Activated naive CD8-positive, alpha-beta T cell (primary cell): ENCODE data around the gene RCN1.
"Not testable (repeated sequence)": the region's sequence is repeated elsewhere in the genome, so short reads cannot be mapped to it uniquely, and the experiment has no call there.

Experiments used
- H3K27ac Mint-ChIP-seq: one replicate; pipeline ENCODE4 v1.8.0; 2021; ENCODE audit warnings: mixed read lengths
- H3K27me3 Mint-ChIP-seq: one replicate; pipeline ENCODE4 v1.8.0; 2021; ENCODE audit warnings: mixed read lengths
- H3K36me3 Mint-ChIP-seq: one replicate; pipeline ENCODE4 v1.8.0; 2021; ENCODE audit warnings: mixed read lengths
- H3K4me1 Mint-ChIP-seq: one replicate; pipeline ENCODE4 v1.8.0; 2021; ENCODE audit warnings: low read depth, mixed read lengths
- H3K4me3 Mint-ChIP-seq: one replicate; pipeline ENCODE4 v1.8.0; 2021; ENCODE audit warnings: mild to moderate bottlenecking, mixed read lengths
- H3K9me3 Mint-ChIP-seq: one replicate; pipeline ENCODE4 v1.8.0; 2021; ENCODE audit warnings: low read depth, mixed read lengths

The RCN1 gene

DNA sequence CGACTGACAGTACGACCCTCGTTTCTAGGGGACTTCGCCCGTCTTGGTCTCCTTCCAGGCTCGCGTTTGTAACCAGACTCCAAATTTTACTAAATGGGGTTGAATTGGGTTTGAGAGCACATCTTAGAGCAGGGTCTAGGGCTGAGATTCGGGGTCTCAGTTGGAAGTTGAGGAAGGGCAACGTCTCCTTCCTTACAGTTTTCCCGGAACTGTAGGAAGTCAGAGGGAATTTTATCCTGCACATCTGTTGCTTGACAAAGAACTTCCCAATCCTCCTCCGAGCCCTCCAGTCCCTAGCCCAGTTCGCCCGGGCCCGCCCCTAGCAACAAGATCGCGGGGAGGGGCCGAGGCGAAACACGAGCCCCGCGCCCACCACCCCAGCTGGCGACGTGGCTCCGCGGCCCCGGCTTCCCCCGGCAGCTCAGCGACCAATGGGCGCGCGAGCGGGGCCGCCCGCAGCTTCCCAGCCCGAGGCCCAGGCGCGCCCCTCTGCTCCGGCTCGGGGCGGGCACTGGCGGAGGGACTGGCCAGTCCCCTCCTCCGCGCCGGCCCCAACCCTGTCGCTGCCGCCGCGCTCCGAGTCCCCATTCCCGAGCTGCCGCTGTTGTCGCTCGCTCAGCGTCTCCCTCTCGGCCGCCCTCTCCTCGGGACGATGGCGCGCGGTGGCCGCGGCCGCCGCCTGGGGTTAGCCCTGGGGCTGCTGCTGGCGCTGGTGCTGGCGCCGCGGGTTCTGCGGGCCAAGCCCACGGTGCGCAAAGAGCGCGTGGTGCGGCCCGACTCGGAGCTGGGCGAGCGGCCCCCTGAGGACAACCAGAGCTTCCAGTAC, at the start of gene RCN1:
Gene RCN1 (plus strand): TSS at position 530 of the 826 bp plus-strand sequence. CDS start 123 bp downstream, at position 653.
- no peaks in the 10 kb centered on the region for H3K9me3 Mint-ChIP-seq
- H3K4me3 Mint-ChIP-seq, result peak within 1 kb of the TSS; percentile 87
- H3K4me1 Mint-ChIP-seq, result peaks cover 50% of the 10 kb centered on the region
- H3K27ac Mint-ChIP-seq, result peak within 1 kb of the TSS; percentile 92
- peaks cover 9% of the 10 kb centered on the region for H3K36me3 Mint-ChIP-seq
- H3K27me3 Mint-ChIP-seq, result peaks cover 9% of the 10 kb centered on the region

DNA sequence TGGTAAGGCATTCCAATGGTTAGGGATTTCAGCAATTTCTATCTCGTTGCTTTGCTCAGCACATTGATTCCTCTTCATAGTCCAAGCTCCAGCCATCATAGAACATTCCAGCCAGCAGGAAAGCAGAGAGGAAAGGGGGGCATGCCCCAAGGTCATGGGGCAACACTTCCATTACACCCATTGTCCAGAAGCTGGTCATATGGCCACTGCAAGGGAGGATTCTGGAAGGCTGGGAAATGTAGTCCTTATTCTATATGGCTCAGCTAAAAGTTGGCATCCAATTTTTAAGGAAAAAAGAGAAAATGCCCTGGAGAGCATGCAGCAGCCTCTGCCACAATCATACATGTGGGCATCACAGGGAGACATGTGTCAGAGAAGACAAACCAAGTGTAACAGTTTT, 47.1 kb upstream of the RCN1 start:
- Mint-ChIP-seq H3K4me3 (no peak overlapping the region), H3K27ac (no peak overlapping the region), H3K4me1 (no peaks in the 10 kb centered on the region), H3K9me3 (no peaks in the 10 kb centered on the region), H3K36me3 (no peaks in the 10 kb centered on the region), H3K27me3 (peaks cover 17% of the 10 kb centered on the region)

DNA sequence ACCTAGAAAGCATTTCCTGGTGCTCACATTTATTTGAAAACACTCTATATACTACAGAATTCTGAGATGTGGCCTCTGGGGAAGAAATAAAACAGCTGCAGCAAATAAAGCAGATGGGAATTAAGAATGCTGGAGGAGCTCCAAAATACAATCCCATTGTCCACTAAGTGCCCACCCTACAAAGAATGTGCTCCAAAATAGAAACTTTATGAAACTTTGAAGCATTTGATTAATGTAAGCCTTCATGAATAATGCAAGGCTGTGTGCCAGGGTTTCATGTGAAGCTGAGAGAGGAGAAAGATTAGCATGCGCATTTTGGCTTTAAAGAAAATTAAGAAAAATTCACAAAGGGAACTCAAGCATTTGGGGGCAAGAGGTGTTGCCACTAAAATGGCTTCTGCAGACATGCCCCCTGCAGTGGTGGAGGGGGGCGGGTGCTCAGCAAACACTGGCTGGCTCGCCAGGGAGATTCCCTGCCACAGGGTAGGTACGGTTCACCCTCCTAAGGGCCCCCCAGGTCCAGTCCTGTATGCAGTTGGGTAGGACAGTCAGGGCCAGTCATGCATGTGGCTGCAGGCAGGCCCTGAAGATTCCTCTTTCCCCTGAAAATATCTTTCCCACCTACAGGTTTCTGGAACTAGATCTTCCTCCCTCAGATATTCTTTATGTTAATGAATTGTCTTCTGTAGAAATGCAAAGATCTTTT, 46.6 kb upstream of the RCN1 start:
- H3K4me3 Mint-ChIP-seq, result no peak overlapping the region
- H3K36me3 Mint-ChIP-seq, result no peaks in the 10 kb centered on the region
- no peaks in the 10 kb centered on the region for H3K4me1 Mint-ChIP-seq
- no peak overlapping the region for H3K27ac Mint-ChIP-seq
- H3K27me3 Mint-ChIP-seq, result peaks cover 19% of the 10 kb centered on the region
- no peaks in the 10 kb centered on the region for H3K9me3 Mint-ChIP-seq

DNA sequence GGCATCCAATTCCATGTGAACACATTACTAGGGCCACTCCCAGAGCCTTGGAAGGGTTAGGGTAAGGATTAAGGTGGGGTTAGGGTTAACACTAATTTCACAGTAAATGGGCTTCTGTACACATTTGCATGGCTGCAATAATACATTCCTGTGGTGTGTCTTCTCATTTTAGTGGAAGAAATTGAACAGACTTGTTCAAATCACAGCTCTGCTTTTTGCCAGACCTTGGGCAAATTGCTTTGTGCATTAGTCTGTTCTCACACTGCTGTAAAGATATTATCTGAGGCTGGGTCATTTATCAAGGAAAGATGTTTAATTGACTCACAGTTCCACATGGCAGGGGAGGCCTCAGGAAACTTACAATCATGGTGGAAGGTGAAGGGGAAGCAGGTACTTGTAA, 45.4 kb upstream of the RCN1 start:
- no peaks in the 10 kb centered on the region for H3K9me3 Mint-ChIP-seq
- no peaks in the 10 kb centered on the region for H3K4me1 Mint-ChIP-seq
- no peak overlapping the region for H3K4me3 Mint-ChIP-seq
- H3K27me3 Mint-ChIP-seq, result peaks cover 18% of the 10 kb centered on the region
- H3K27ac Mint-ChIP-seq, result no peak overlapping the region
- H3K36me3 Mint-ChIP-seq, result no peaks in the 10 kb centered on the region

DNA sequence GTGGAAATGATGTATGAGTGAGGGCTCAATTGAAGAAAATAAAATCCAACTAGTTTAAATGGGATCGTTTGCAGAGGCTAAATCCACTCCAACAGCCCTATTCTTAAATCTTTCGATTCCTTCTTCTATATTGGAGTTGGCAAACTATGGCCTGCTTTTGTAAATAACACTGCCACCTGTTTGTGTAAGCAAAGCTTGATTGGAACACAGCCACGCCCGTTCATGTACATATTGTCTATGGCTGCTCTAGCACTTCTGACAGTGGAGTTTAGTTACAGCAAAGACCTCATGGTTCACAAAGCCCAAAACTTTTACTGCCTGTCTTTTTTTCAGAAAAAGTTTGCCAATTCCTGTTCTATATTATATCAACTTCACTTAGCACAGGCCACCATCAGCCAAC, 40.6 kb upstream of the RCN1 start:
- no peaks in the 10 kb centered on the region for H3K9me3 Mint-ChIP-seq
- peaks cover 17% of the 10 kb centered on the region for H3K27me3 Mint-ChIP-seq
- H3K27ac Mint-ChIP-seq, result no peak overlapping the region

DNA sequence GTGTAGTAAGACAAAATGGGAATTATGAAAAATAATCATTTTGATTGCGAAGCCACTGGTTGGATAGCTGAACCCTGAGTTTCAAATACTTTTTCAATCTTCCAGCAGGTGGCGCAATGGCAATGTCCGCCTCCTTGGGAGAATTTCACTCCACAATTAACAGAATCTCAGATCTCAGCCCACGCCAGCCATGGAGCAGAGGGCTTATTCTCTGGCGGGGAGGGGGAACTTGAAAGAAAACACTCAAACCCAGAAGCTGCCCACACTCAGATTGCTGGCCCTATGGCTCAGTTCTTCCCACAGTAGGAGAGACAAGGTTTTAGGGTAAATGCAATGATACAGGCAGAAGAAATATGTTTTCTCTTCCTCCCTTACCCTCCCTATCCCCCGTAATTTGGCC, 38.7 kb upstream of the RCN1 start:
- Mint-ChIP-seq H3K4me1 (no peaks in the 10 kb centered on the region), H3K9me3 (no peaks in the 10 kb centered on the region), H3K27me3 (peaks cover 16% of the 10 kb centered on the region), H3K4me3 (no peak overlapping the region), H3K27ac (no peak overlapping the region), H3K36me3 (no peaks in the 10 kb centered on the region)

More for the DNA sequence above, 40.6 kb upstream of the RCN1 start:
- Mint-ChIP-seq H3K4me1 (no peaks in the 10 kb centered on the region), H3K36me3 (no peaks in the 10 kb centered on the region), H3K4me3 (no peak overlapping the region)

DNA sequence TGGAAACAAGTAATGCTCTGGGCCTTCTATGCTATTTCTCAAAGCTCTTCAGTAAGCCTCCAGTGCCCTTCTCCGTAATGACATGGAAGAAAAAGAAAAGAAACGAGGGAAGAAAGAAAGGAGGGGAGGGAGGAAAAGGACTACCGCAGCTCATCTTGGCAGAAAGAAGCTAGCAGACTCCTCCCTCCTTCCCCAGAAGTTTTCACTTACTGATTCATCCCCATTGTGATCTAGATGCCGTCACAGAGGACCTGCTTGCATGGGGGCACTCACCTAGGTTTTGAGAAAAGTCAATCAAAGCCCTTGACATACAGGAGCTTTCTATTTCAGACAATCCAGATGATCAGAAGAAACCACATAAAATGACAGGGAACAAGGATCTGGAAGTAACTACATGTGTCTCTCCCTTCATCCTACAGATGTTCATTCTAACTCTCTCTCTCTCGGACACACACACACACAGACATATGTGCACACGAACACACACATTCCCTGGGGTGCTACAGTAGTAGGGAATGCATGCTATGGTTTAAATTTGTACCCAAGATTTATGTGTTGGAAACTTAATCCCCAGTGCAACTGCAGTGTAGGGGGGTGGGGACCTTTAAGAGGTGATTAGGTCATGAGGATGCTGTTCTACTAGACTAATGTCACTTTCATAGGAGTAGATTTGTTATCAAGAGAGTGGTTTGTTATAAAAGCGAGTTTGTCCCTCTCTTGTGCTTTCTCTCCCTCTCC, 37.6 kb upstream of the RCN1 start:
- Mint-ChIP-seq H3K27ac (no peak overlapping the region), H3K4me1 (no peaks in the 10 kb centered on the region), H3K9me3 (no peaks in the 10 kb centered on the region), H3K4me3 (no peak overlapping the region), H3K36me3 (no peaks in the 10 kb centered on the region), H3K27me3 (peaks cover 16% of the 10 kb centered on the region)

DNA sequence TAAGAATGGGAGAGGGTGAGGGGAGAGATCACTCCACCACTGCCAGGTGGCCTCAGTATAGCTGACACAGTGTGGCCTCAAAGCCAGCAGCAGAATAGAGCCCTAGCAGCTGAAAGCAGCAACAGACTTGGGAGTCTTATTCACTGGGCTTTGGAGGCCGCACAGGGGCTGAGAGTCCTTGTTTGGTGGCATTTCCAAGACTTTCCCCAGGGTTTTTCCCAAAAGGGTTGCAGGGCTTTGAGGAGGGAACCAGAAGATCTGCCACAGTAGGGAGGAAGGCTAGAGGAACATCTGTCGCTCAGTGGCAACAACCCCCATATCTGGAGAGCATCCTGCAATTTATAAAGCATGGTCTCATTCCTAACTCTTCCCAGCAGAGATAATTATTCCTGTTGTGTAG, 35.0 kb upstream of the RCN1 start:
- no peak overlapping the region for H3K27ac Mint-ChIP-seq
- H3K36me3 Mint-ChIP-seq, result no peaks in the 10 kb centered on the region
- no peak overlapping the region for H3K4me3 Mint-ChIP-seq
- peaks cover 11% of the 10 kb centered on the region for H3K27me3 Mint-ChIP-seq
- no peaks in the 10 kb centered on the region for H3K4me1 Mint-ChIP-seq
- H3K9me3 Mint-ChIP-seq, result no peaks in the 10 kb centered on the region

DNA sequence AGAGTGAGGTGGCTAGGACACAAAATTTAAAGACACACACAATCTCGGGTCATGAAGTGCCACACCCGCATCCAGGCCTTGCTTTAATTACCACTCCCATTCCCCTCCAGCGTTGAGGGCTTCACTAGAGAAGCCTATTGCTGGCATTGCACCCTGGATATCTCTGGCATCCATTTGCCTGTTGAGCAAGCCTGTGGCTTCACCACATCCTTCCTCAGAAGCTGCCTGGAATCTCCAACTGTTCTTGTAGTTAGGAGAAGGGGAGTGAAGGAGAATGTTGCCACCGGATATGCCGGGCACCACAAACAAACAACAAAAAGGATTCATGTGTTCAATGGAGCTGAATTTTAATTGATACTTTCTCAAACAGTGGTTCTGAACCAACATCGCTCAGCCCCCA, 34.4 kb upstream of the RCN1 start:
- Mint-ChIP-seq H3K4me1 (no peaks in the 10 kb centered on the region), H3K27me3 (peaks cover 10% of the 10 kb centered on the region), H3K9me3 (no peaks in the 10 kb centered on the region), H3K27ac (no peak overlapping the region), H3K4me3 (no peak overlapping the region), H3K36me3 (no peaks in the 10 kb centered on the region)

DNA sequence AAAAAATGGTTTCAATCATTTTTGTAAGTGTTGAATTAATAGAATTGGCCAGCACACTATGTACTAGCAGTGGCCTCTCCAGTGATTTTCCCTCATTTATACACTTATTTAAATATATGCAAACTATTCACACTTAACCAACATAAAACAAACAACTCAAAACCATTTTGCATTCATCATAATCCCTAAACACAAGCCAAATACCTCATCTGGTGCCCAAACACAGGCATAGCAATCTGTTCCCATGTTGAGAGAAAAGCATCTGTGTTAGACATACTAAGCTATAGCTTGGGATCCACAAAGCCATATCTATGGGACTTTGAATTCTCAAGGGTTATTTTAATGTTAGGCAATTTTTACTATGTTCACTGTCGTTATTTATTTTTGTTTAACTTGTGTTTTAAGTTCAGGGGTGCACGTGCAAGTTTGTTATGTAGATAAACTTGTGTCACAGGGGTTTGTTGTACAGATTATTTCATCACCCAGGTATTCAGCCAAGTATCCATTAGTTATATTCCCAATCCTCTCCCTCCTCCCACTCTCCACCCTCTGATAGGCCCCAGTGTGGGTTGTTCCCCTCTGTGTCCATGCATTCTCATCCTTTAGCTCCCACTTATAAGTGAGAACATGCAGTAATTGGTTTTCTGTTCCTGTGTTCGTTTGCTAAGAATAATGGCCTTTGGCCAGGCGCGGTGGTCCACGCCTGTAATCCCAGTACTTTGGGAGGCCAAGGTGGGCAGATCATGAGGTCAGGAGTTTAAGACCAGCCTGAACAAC, 31.0 kb upstream of the RCN1 start:
- no peak overlapping the region for H3K27ac Mint-ChIP-seq
- H3K27me3 Mint-ChIP-seq, result peaks cover 5% of the 10 kb centered on the region
- no peaks in the 10 kb centered on the region for H3K36me3 Mint-ChIP-seq
- no peaks in the 10 kb centered on the region for H3K9me3 Mint-ChIP-seq
- H3K4me3 Mint-ChIP-seq, result no peak overlapping the region
- H3K4me1 Mint-ChIP-seq, result no peaks in the 10 kb centered on the region

DNA sequence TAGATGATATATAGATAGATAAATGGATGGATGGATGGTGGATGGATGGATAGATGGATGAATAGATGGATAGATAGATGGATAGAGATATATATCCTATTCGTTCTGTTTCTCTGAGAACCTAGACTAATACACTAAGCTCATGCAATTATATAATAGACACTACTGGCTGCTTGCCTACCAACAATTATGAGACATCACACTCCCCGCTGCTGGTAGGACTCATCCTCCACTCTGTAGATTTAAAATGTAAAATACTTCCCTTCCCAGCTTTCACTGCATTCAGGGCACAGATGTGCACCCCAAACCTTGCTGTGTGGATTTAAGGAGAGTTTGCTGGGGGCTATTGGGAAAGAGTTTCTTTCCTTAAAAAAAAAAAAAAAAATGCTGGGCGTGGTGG, 28.3 kb upstream of the RCN1 start:
- Mint-ChIP-seq H3K4me3 (no peak overlapping the region), H3K9me3 (no peaks in the 10 kb centered on the region), H3K27me3 (peaks cover 5% of the 10 kb centered on the region), H3K4me1 (no peaks in the 10 kb centered on the region), H3K27ac (no peak overlapping the region), H3K36me3 (no peaks in the 10 kb centered on the region)

DNA sequence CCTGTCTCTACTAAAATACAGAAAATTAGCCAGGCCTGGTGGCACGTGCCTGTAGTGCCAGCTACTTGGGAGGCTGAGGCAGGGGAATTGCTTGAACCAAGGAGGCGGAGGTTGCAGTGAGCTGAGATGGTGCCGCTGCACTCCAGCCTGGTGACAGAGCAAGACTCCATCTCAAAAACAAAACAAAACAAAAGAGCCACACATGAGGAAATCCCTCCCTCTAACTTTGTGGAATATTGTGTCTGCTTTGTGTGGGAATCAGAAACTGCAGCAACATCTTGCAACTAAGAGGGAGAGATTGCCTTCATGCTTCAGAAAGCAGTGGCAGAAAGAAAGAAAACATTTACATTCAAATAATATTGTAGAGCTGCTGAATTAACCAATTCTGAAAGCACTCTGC, 27.8 kb upstream of the RCN1 start:
- not testable (repeated sequence) for H3K27me3 Mint-ChIP-seq, H3K27ac Mint-ChIP-seq, H3K36me3 Mint-ChIP-seq

DNA sequence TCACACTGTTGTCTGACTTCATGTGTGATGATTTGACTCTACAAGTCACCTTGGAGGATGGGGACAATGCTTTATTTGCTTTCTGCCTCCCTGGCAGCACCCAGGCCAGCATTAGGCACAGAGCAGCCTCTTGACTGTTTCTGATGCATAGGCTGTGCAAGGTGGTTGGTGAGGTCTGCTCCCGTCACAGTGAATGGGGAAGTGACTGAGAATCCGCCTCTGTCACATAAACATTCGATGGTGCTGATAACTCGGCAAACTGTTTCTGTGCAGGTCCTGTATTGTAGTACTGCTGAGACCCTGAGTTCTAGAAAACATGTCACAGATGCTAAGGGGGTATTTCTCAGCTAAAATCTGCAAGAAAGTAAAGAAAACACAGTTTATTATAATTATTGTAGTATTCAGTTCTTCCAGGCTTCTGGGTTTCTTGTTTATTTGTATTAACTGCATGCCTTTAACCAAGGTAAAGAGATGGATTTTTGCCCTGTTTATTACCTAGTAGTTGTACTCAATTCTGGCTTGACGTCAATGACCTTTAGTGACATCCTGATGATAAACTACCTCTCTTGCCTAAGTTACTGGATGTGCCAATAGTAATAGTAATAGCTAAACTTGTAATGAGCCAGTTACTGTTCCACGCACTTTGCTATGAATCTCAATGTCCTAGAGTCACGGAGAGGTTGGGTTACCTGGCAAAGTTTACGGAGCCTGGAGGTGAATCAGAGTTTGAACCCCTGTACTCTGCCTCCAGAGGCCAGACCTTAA, 24.8 kb upstream of the RCN1 start:
- no peak overlapping the region for H3K27ac Mint-ChIP-seq
- H3K9me3 Mint-ChIP-seq, result no peaks in the 10 kb centered on the region
- no peaks in the 10 kb centered on the region for H3K36me3 Mint-ChIP-seq
- no peak overlapping the region for H3K4me3 Mint-ChIP-seq
- no peaks in the 10 kb centered on the region for H3K4me1 Mint-ChIP-seq
- peaks cover 2% of the 10 kb centered on the region for H3K27me3 Mint-ChIP-seq

More for the DNA sequence above, 27.8 kb upstream of the RCN1 start:
- not testable (repeated sequence) for H3K9me3 Mint-ChIP-seq, H3K4me1 Mint-ChIP-seq, H3K4me3 Mint-ChIP-seq
